Caco-2 (cell line): ENCODE data around the gene SMLR1. TPM values are rescaled to one million over a fixed set of nuclear protein-coding genes. Genes with fewer than 3 reads are reported as not detected.

Source experiments
- BruUV-seq: library from RNA; stranded (reverse); fragments of 400-500 nt; replicated peaks from 2 replicates; lab custom pipeline; 2021; lab: Mats Ljungman, UMichigan
- CTCF ChIA-PET: fragments of 300-600 bp; sonication (Branson Sonifier 250); formaldehyde crosslinking; loops from one replicate; lab custom pipeline; 2022; ENCODE audit warnings: antibody characterized with exemption; lab: Charles Lee
- POLR2A ChIA-PET: fragments of 300-600 bp; sonication (Branson Sonifier 250); formaldehyde crosslinking; loops from one replicate; lab custom pipeline; 2022; ENCODE audit warnings: antibody characterized with exemption; lab: Charles Lee
- DNase-seq, 2 experiments: peaks; one replicate each; pipeline versions ENCODE4 v3.0.0 to v3.0.0-alpha.2; 2020 to 2022
- H3K27me3 ChIP-seq: replicated peaks from 2 replicates; pipeline ENCODE4 v1.6.0; 2011; ENCODE audit warnings: low read length; ENCODE audit not compliant: control insufficient read depth, insufficient read depth
- H3K36me3 ChIP-seq: 2 replicates; pipeline ENCODE4 v1.5.1; 2011; ENCODE audit warnings: low read length; ENCODE audit not compliant: control insufficient read depth, insufficient read depth
- H3K4me1 ChIP-seq: fragments of 250-450 bp; sonication (Bioruptor Pico); 2 replicates; pipeline ENCODE4 v1.5.1; 2020; ENCODE audit warnings: mild to moderate bottlenecking
- H3K4me3 ChIP-seq: 2 replicates; pipeline ENCODE4 v1.5.1; 2011; ENCODE audit warnings: low read depth, mild to moderate bottlenecking, control low read depth, low read length
- H3K9me3 ChIP-seq: fragments of 250-450 bp; sonication (Bioruptor Pico); 2 replicates; pipeline ENCODE4 v1.5.1; 2020; ENCODE audit warnings: mild to moderate bottlenecking, moderate library complexity
- H3K27ac Mint-ChIP-seq: one replicate; pipeline ENCODE4 v1.8.0; 2022; ENCODE audit warnings: mixed read lengths; ENCODE audit not compliant: unreplicated experiment
- H3K27me3 Mint-ChIP-seq: one replicate; pipeline ENCODE4 v1.8.0; 2022; ENCODE audit warnings: mixed read lengths; ENCODE audit not compliant: insufficient read depth, unreplicated experiment
- H3K36me3 Mint-ChIP-seq: one replicate; pipeline ENCODE4 v1.8.0; 2022; ENCODE audit warnings: mild to moderate bottlenecking, mixed read lengths; ENCODE audit not compliant: insufficient read depth, unreplicated experiment
- H3K4me1 Mint-ChIP-seq: one replicate; pipeline ENCODE4 v1.8.0; 2022; ENCODE audit warnings: low read depth, mixed read lengths; ENCODE audit not compliant: unreplicated experiment
- H3K4me3 Mint-ChIP-seq: one replicate; pipeline ENCODE4 v1.8.0; 2022; ENCODE audit warnings: mild to moderate bottlenecking, moderate library complexity, mixed read lengths; ENCODE audit not compliant: unreplicated experiment
- H3K9me3 Mint-ChIP-seq: one replicate; pipeline ENCODE4 v1.8.0; 2022; ENCODE audit warnings: mixed read lengths; ENCODE audit not compliant: unreplicated experiment
- CTCF ChIP-seq, 2 experiments: fragments of 200-600 bp in 1 of 2; IDR thresholded peaks; 1 replicate in 1 of 2; 2 replicates in 1 of 2; pipeline versions ENCODE4 v1.5.1 to v1.8.0; 2011 to 2022; ENCODE audit warnings: antibody characterized with exemption in 1 of 2, control low read depth in 1 of 2, inconsistent platforms in 1 of 2, low read depth in 1 of 2, low read length in 1 of 2, mild to moderate bottlenecking in 1 of 2, moderate library complexity in 1 of 2; ENCODE audit not compliant: insufficient read depth in 1 of 2, severe bottlenecking in 1 of 2, unreplicated experiment in 1 of 2
- intact Hi-C: fragments of 100-400 bp; cut with micrococcal nuclease; formaldehyde crosslinking; loops from one replicate; pipeline ENCODE4 v1.10.0; 2022; ENCODE audit not compliant: unreplicated experiment
- total RNA-seq: library from RNA; stranded (reverse); gene quantifications from 2 replicates; pipeline ENCODE4 v1.2.3, GENCODE V29; 2022

Gene SMLR1
- total RNA-seq, 1 experiment from 2014 or later = 6.9 TPM

GRCh38 chr6:130822736-130823135 lies 4.5 kb upstream of the SMLR1 start:
- H3K9me3 Mint-ChIP-seq = peaks cover 10% of the 10 kb centered on the region
- no peaks in the 10 kb centered on the region for H3K27me3 Mint-ChIP-seq
- POLR2A ChIA-PET = no interaction called here
- H3K4me3 ChIP-seq = no peak overlapping the region
- H3K4me1 Mint-ChIP-seq = peaks cover 25% of the 10 kb centered on the region
- H3K9me3 ChIP-seq = no peaks in the 10 kb centered on the region
- intact Hi-C loops = no loop called here
- H3K36me3 ChIP-seq = no peaks in the 10 kb centered on the region
- no peak overlapping the region for H3K27ac Mint-ChIP-seq
- no TSS peak for BruUV-seq
- TF ChIP-seq CTCF (IDR thresholded peaks at IDR 0.05; ENCODE audit: insufficient read depth in 1 of 2, low read depth in 1 of 2, low read length in 1 of 2, severe bottlenecking in 1 of 2, unreplicated experiment in 1 of 2) = no peak
- no peak overlapping the region for H3K4me3 Mint-ChIP-seq
- peaks cover 4% of the 10 kb centered on the region for H3K36me3 Mint-ChIP-seq
- CTCF ChIA-PET = no interaction called here
- peaks cover 31% of the 10 kb centered on the region for H3K4me1 ChIP-seq
- DNase-seq = no peak
- H3K27me3 ChIP-seq = no peaks in the 10 kb centered on the region

- peaks cover 48% of the 10 kb centered on the region for H3K4me1 ChIP-seq
- POLR2A ChIA-PET = no interaction called here
- peak overlapping the region; percentile 37 for H3K27ac Mint-ChIP-seq
Measured at GRCh38 chr6:130824978-130825694, 2.1 kb upstream of the SMLR1 start.

More at GRCh38 chr6:130824978-130825694, 2.1 kb upstream of the SMLR1 start:
- no peak overlapping the region for H3K4me3 ChIP-seq
- no peaks in the 10 kb centered on the region for H3K27me3 ChIP-seq
- CTCF ChIA-PET = no interaction called here
- no TSS peak for BruUV-seq
- intact Hi-C loops = loop anchor here (5.0 kb wide), 1 partner anchor 38 kb away; no protein-coding TSS in a partner anchor
- TF ChIP-seq CTCF (IDR thresholded peaks at IDR 0.05; ENCODE audit: insufficient read depth in 1 of 2, low read depth in 1 of 2, low read length in 1 of 2, severe bottlenecking in 1 of 2, unreplicated experiment in 1 of 2) = no peak
- Mint-ChIP-seq H3K4me1 (peaks cover 36% of the 10 kb centered on the region), H3K9me3 (no peaks in the 10 kb centered on the region), H3K36me3 (peaks cover 12% of the 10 kb centered on the region), H3K4me3 (no peak overlapping the region), H3K27me3 (no peaks in the 10 kb centered on the region)
- no peak for DNase-seq
- no peaks in the 10 kb centered on the region for H3K36me3 ChIP-seq
- H3K9me3 ChIP-seq = no peaks in the 10 kb centered on the region
